HepG2 (cell line): Measurements from ENCODE around the gene MEI1. TPM values are rescaled to one million over a fixed set of nuclear protein-coding genes. Genes with fewer than 3 reads are reported as not detected.
A peak's percentile ranks its signal among the peaks of the same experiment; 100 is the strongest.

Experiments
- ATF7 ChIP-seq, 2 experiments: fragments of 450-650 bp in 1 of 2; sonication (generic) in 1 of 2; formaldehyde crosslinking in 1 of 2; IDR thresholded peaks; 2 replicates each; pipeline versions ENCODE4 v1.4.0 to v1.6.1; 2016 to 2020; ENCODE audit warnings: antibody characterized with exemption in 1 of 2, mild to moderate bottlenecking in 1 of 2, missing genetic modification reagents in 1 of 2
- DNMT3B ChIP-seq: conservative IDR thresholded peaks from 2 replicates; pipeline ENCODE4 v1.6.1; 2016; ENCODE audit warnings: missing biosample characterization, control low read depth
- HNF4A ChIP-seq: sonication (generic); formaldehyde crosslinking; IDR thresholded peaks from 2 replicates; pipeline ENCODE4 v1.4.0; 2020; ENCODE audit warnings: missing genetic modification reagents
- KDM2A ChIP-seq: sonication (generic); formaldehyde crosslinking; IDR thresholded peaks from 2 replicates; pipeline ENCODE4 v1.4.0; 2020; ENCODE audit warnings: low read depth, missing genetic modification reagents, borderline replicate concordance
- KDM4B ChIP-seq: sonication (generic); formaldehyde crosslinking; IDR thresholded peaks from 2 replicates; pipeline ENCODE4 v1.4.0; 2020; ENCODE audit warnings: missing genetic modification reagents
- MTA3 ChIP-seq: sonication (generic); formaldehyde crosslinking; IDR thresholded peaks from 2 replicates; pipeline ENCODE4 v1.4.0; 2020; ENCODE audit warnings: missing genetic modification reagents
- NFE2 ChIP-seq: sonication (generic); formaldehyde crosslinking; IDR thresholded peaks from 2 replicates; pipeline ENCODE4 v1.4.0; 2020; ENCODE audit warnings: missing genetic modification reagents
- NFKBIZ ChIP-seq: IDR thresholded peaks from 2 replicates; pipeline ENCODE4 v1.6.1; 2018; ENCODE audit warnings: missing genetic modification reagents, missing compliant biosample characterization
- PITX1 ChIP-seq: sonication (generic); formaldehyde crosslinking; IDR thresholded peaks from 2 replicates; pipeline ENCODE4 v1.5.1; 2020; ENCODE audit warnings: mild to moderate bottlenecking, missing genetic modification reagents
- PTBP1 ChIP-seq: fragments of 200-400 bp; formaldehyde crosslinking; IDR thresholded peaks from 2 replicates; pipeline ENCODE4 v1.6.1; 2018; ENCODE audit warnings: low read length, low read depth; ENCODE audit not compliant: poor library complexity, severe bottlenecking
- TAF15 ChIP-seq: fragments of 200-400 bp; formaldehyde crosslinking; IDR thresholded peaks from one replicate; pipeline ENCODE4 v1.6.1; 2018; ENCODE audit warnings: mild to moderate bottlenecking, low read depth, low read length; ENCODE audit not compliant: poor library complexity, severe bottlenecking
- ZC3H13 ChIP-seq: sonication (generic); formaldehyde crosslinking; IDR thresholded peaks from 2 replicates; pipeline ENCODE4 v1.8.1; 2023; ENCODE audit warnings: mild to moderate bottlenecking, missing genetic modification reagents, moderate library complexity
- ZNF510 ChIP-seq: sonication (generic); formaldehyde crosslinking; IDR thresholded peaks from 2 replicates; pipeline ENCODE4 v1.4.0; 2020; ENCODE audit warnings: low read depth, mild to moderate bottlenecking, missing genetic modification reagents
- ZNF557 ChIP-seq: sonication (generic); formaldehyde crosslinking; IDR thresholded peaks from 2 replicates; pipeline ENCODE4 v1.4.0; 2020; ENCODE audit warnings: missing genetic modification reagents
- ZNF672 ChIP-seq: sonication (generic); formaldehyde crosslinking; IDR thresholded peaks from 2 replicates; pipeline ENCODE4 v1.8.1; 2022; ENCODE audit warnings: missing genetic modification reagents
- polyA plus RNA-seq, 8 experiments: library from polyadenylated mRNA; depleted of rRNA in 3 of 8; stranded (reverse) in 7 of 8; unstranded in 1 of 8; fragments of >200 nt; fragmentation: Illumina TruSeq in 4 of 8; extraction: Trizol in 4 of 8; gene quantifications; 2 replicates each; pipeline versions ENCODE4 v1.2.1 to v1.2.3, GENCODE V29; 2011 to 2016; ENCODE audit warnings: low read depth in 4 of 8, missing spikeins in 1 of 8, mixed read lengths in 1 of 8; ENCODE audit not compliant: insufficient read depth in 1 of 8
- total RNA-seq, 5 experiments: library from RNA; depleted of rRNA; stranded (reverse); fragments of >200 nt; fragmentation: Illumina TruSeq; extraction: Trizol; gene quantifications; 2 replicates each; pipeline ENCODE4 v1.2.3, GENCODE V29; 2016; ENCODE audit warnings: low read depth in 1 of 5
- TF ChIP-seq, protein P1 (sequence below): sonication (generic); formaldehyde crosslinking; IDR thresholded peaks from 2 replicates; pipeline ENCODE4 v1.8.0; 2022; ENCODE audit warnings: low read depth, missing genetic modification reagents
- TF ChIP-seq, protein P2 (sequence below): sonication (generic); formaldehyde crosslinking; IDR thresholded peaks from 2 replicates; pipeline ENCODE4 v1.4.0; 2020; ENCODE audit warnings: missing genetic modification reagents, borderline replicate concordance
- TF ChIP-seq, protein P3 (sequence below): sonication (generic); formaldehyde crosslinking; IDR thresholded peaks from 2 replicates; pipeline ENCODE4 v1.4.0; 2020; ENCODE audit warnings: missing genetic modification reagents, mild to moderate bottlenecking, borderline replicate concordance
- TF ChIP-seq, protein P4 (sequence below): sonication (generic); formaldehyde crosslinking; IDR thresholded peaks from 2 replicates; pipeline ENCODE4 v1.5.0; 2020; ENCODE audit warnings: missing genetic modification reagents, mild to moderate bottlenecking, borderline replicate concordance
- TF ChIP-seq, protein P5 (sequence below): sonication (generic); formaldehyde crosslinking; conservative IDR thresholded peaks from 2 replicates; pipeline ENCODE4 v1.8.0; 2022; ENCODE audit warnings: low read depth, missing genetic modification reagents

The MEI1 gene
- total and polyA plus RNA-seq, 2 of the 13 experiments (the other 11 are each of a cell fraction or from before 2014, with no cell fraction given), result 0.75 to 1.9 TPM

DNA sequence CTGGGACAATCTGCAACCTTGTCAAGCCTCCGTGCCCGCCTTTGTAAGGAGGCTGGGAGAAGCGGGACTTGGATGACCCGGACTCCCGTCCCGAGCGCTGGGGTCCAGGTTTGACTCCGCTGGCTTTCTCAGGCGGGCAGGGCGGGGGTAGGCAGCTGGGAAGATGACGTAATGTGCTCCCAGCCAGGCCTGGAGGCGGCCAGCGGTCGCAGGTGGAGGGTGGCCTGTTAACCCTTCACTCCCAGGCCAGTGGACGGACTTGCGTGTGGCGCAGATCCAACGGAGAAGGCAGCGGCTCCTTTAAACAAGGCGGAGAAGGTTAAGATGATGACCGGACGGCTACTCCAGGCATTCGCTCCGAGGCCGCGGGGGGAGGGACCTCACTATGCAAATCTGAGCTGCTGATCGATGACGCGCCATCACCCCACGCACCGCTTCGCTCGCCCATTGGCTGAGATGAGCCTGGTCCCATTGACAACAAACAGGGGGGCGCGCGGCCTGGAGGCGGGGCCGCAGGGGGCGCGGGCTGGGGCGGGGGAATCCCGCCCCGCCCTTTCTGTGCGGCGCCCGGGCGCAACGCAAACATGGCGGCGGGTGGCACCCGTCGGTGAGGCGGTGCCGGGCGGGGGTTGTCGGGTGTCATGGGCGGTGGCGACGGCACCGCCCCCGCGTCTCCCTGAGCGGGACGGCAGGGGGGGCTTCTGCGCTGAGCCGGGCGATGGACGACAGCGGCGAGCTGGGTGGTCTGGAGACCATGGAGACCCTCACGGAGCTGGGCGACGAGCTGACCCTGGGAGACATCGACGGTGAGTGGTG, 133.5 kb downstream of the MEI1 start, which contains the start of gene SREBF2 (continued):
- TF ChIP-seq, protein P1, sequence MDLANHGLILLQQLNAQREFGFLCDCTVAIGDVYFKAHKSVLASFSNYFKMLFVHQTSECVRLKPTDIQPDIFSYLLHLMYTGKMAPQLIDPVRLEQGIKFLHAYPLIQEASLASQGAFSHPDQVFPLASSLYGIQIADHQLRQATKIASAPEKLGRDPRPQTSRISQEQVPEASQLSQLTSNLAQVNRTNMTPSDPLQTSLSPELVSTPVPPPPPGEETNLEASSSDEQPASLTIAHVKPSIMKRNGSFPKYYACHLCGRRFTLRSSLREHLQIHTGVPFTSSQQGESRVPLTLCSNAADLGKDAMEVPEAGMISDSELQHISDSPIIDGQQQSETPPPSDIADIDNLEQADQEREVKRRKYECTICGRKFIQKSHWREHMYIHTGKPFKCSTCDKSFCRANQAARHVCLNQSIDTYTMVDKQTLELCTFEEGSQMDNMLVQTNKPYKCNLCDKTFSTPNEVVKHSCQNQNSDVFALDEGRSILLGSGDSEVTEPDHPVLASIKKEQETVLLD (CRISPR knock-in tag), result peak; percentile 92
- TF ChIP-seq HNF4A (CRISPR knock-in tag) (peak; percentile 66), PITX1 (peak; percentile 84; the same call in 1 of the 2 replicates), KDM4B (CRISPR knock-in tag) (peak; percentile 67), ATF7 (IDR thresholded peaks at IDR 0.05) (peak; percentile 100), ATF7 (CRISPR knock-in tag; IDR thresholded peaks at IDR 0.05) (peak; percentile 100), KDM2A (CRISPR knock-in tag) (peak; percentile 92), DNMT3B (no peak), ZNF557 (0 out of 2 replicates have a peak, but pooled peaks have one; percentile 27), ZNF510 (CRISPR knock-in tag) (peak; percentile 89), MTA3 (no peak), TAF15 (peak; percentile 48), PTBP1 (no peak), ZNF672 (CRISPR knock-in tag) (no peak; the same call in 1 of the 2 replicates), NFKBIZ (CRISPR knock-in tag) (peak; percentile 88; the same call in 1 of the 2 replicates), ZC3H13 (CRISPR knock-in tag) (no peak), NFE2 (no peak)
- TF ChIP-seq, protein P2, sequence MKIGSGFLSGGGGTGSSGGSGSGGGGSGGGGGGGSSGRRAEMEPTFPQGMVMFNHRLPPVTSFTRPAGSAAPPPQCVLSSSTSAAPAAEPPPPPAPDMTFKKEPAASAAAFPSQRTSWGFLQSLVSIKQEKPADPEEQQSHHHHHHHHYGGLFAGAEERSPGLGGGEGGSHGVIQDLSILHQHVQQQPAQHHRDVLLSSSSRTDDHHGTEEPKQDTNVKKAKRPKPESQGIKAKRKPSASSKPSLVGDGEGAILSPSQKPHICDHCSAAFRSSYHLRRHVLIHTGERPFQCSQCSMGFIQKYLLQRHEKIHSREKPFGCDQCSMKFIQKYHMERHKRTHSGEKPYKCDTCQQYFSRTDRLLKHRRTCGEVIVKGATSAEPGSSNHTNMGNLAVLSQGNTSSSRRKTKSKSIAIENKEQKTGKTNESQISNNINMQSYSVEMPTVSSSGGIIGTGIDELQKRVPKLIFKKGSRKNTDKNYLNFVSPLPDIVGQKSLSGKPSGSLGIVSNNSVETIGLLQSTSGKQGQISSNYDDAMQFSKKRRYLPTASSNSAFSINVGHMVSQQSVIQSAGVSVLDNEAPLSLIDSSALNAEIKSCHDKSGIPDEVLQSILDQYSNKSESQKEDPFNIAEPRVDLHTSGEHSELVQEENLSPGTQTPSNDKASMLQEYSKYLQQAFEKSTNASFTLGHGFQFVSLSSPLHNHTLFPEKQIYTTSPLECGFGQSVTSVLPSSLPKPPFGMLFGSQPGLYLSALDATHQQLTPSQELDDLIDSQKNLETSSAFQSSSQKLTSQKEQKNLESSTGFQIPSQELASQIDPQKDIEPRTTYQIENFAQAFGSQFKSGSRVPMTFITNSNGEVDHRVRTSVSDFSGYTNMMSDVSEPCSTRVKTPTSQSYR, result no peak
- TF ChIP-seq, protein P3, sequence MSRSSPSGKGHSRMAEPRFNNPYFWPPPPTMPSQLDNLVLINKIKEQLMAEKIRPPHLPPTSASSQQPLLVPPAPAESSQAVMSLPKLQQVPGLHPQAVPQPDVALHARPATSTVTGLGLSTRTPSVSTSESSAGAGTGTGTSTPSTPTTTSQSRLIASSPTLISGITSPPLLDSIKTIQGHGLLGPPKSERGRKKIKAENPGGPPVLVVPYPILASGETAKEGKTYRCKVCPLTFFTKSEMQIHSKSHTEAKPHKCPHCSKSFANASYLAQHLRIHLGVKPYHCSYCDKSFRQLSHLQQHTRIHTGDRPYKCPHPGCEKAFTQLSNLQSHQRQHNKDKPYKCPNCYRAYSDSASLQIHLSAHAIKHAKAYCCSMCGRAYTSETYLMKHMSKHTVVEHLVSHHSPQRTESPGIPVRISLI (CRISPR knock-in tag), result no peak
- TF ChIP-seq, protein P4, sequence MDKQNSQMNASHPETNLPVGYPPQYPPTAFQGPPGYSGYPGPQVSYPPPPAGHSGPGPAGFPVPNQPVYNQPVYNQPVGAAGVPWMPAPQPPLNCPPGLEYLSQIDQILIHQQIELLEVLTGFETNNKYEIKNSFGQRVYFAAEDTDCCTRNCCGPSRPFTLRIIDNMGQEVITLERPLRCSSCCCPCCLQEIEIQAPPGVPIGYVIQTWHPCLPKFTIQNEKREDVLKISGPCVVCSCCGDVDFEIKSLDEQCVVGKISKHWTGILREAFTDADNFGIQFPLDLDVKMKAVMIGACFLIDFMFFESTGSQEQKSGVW (CRISPR knock-in tag), result no peak; the same call in 1 of the 2 replicates
- TF ChIP-seq, protein P5, sequence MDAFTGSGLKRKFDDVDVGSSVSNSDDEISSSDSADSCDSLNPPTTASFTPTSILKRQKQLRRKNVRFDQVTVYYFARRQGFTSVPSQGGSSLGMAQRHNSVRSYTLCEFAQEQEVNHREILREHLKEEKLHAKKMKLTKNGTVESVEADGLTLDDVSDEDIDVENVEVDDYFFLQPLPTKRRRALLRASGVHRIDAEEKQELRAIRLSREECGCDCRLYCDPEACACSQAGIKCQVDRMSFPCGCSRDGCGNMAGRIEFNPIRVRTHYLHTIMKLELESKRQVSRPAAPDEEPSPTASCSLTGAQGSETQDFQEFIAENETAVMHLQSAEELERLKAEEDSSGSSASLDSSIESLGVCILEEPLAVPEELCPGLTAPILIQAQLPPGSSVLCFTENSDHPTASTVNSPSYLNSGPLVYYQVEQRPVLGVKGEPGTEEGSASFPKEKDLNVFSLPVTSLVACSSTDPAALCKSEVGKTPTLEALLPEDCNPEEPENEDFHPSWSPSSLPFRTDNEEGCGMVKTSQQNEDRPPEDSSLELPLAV (CRISPR knock-in tag), result no peak; the same call in 1 of the 2 replicates
